CD4-positive, alpha-beta T cell treated with Interferon gamma for 1 hour (primary cell): ENCODE results near the gene KCNAB1.

Experiments used
- DNase-seq: peaks from one replicate; pipeline ENCODE4 v3.0.0-alpha.2; 2020

The KCNAB1 gene

GRCh38 chr3:156339491-156339890 is 219.1 kb downstream of the KCNAB1 start:
- DNase-seq = no peak

GRCh38 chr3:156341332-156341731 is 221.0 kb downstream of the KCNAB1 start:
- DNase-seq = no peak

- no peak for DNase-seq
Measured at GRCh38 chr3:156341831-156342416, 221.5 kb downstream of the KCNAB1 start.

GRCh38 chr3:156344215-156344614 is 223.8 kb downstream of the KCNAB1 start:
- DNase-seq = no peak

GRCh38 chr3:156349111-156349510 is 228.7 kb downstream of the KCNAB1 start:
- no peak for DNase-seq

- no peak for DNase-seq
Measured at GRCh38 chr3:156349978-156350377, 229.6 kb downstream of the KCNAB1 start.

- DNase-seq = no peak
Measured at GRCh38 chr3:156350781-156351180, 230.4 kb downstream of the KCNAB1 start.

- DNase-seq = no peak
Measured at GRCh38 chr3:156351783-156352182, 231.4 kb downstream of the KCNAB1 start.

- DNase-seq = no peak
Measured at GRCh38 chr3:156352728-156353127, 232.3 kb downstream of the KCNAB1 start.

GRCh38 chr3:156353563-156353962 is 233.2 kb downstream of the KCNAB1 start:
- no peak for DNase-seq

- DNase-seq = no peak
Measured at GRCh38 chr3:156356537-156357363, 236.4 kb downstream of the KCNAB1 start.

GRCh38 chr3:156358232-156358631 is 237.9 kb downstream of the KCNAB1 start:
- no peak for DNase-seq

- no peak for DNase-seq
Measured at GRCh38 chr3:156359368-156359767, 239.0 kb downstream of the KCNAB1 start.

- DNase-seq = no peak
Measured at GRCh38 chr3:156360083-156360482, 239.7 kb downstream of the KCNAB1 start.

- no peak for DNase-seq
Measured at GRCh38 chr3:156360963-156361362, 240.6 kb downstream of the KCNAB1 start.

GRCh38 chr3:156366559-156366958 is 246.2 kb downstream of the KCNAB1 start:
- no peak for DNase-seq

- no peak for DNase-seq
Measured at GRCh38 chr3:156368189-156368588, 247.8 kb downstream of the KCNAB1 start.

GRCh38 chr3:156371701-156372100 is 251.3 kb downstream of the KCNAB1 start:
- no peak for DNase-seq

- DNase-seq = no peak
Measured at GRCh38 chr3:156373095-156373494, 252.7 kb downstream of the KCNAB1 start.

- DNase-seq = no peak
Measured at GRCh38 chr3:156373654-156374053, 253.3 kb downstream of the KCNAB1 start.

- no peak for DNase-seq
Measured at GRCh38 chr3:156376199-156376598, 255.8 kb downstream of the KCNAB1 start.

GRCh38 chr3:156377266-156377665 is 256.9 kb downstream of the KCNAB1 start:
- DNase-seq = no peak

- DNase-seq = no peak
Measured at GRCh38 chr3:156377718-156378117, 257.3 kb downstream of the KCNAB1 start.

GRCh38 chr3:156378871-156379270 is 258.5 kb downstream of the KCNAB1 start:
- DNase-seq = no peak

- no peak for DNase-seq
Measured at GRCh38 chr3:156379327-156379726, 258.9 kb downstream of the KCNAB1 start.
